Keratinocyte (primary cell): ENCODE measurements around the gene TECPR1. TPM values are rescaled to one million over a fixed set of nuclear protein-coding genes. Genes with fewer than 3 reads are reported as not detected.

Experiments used
- DNase-seq: peaks from one replicate; pipeline ENCODE4 v3.0.0-alpha.2; 2011; ENCODE audit warnings: low read depth, missing footprints, low spot score
- FAIRE-seq: peaks from 2 replicates; lab custom pipeline; 2011; peaks lifted over from hg19 to GRCh38; lab: Jason Lieb, UNC
- H2AFZ ChIP-seq: 2 replicates; pipeline ENCODE4 v1.6.0; 2012; ENCODE audit warnings: low read length, control low read depth, inconsistent platforms; ENCODE audit not compliant: control insufficient read depth
- H3K27ac ChIP-seq: 2 replicates; pipeline ENCODE4 v1.5.1; 2011; ENCODE audit warnings: low read length; ENCODE audit not compliant: control insufficient read depth, insufficient read depth
- H3K27me3 ChIP-seq: 3 replicates; pipeline ENCODE4 v1.6.0; 2011; ENCODE audit warnings: low read length; ENCODE audit not compliant: control insufficient read depth, insufficient read depth; ENCODE audit errors: extremely low read depth
- H3K36me3 ChIP-seq, 2 experiments: 2 replicates in 1 of 2; 3 replicates in 1 of 2; pipeline ENCODE4 v1.5.1; 2011; ENCODE audit warnings: low read length in 2 of 2, mild to moderate bottlenecking in 1 of 2; ENCODE audit not compliant: control insufficient read depth in 2 of 2, insufficient read depth in 2 of 2; ENCODE audit errors: extremely low read depth in 1 of 2
- H3K4me1 ChIP-seq: 3 replicates; pipeline ENCODE4 v1.5.1; 2011; ENCODE audit warnings: low read length; ENCODE audit not compliant: control insufficient read depth, insufficient read depth; ENCODE audit errors: extremely low read depth
- H3K4me2 ChIP-seq: 3 replicates; pipeline ENCODE4 v1.6.0; 2011; ENCODE audit warnings: low read depth, low read length; ENCODE audit not compliant: control insufficient read depth, insufficient read depth; ENCODE audit errors: extremely low read depth
- H3K4me3 ChIP-seq, 3 experiments: fragments of 200-600 bp in 1 of 3; sonication (generic) in 1 of 3; 2 replicates in 2 of 3; 3 replicates in 1 of 3; pipeline ENCODE4 v1.5.1; 2011 to 2016; ENCODE audit warnings: low read length in 3 of 3, mild to moderate bottlenecking in 3 of 3, control low read depth in 2 of 3, inconsistent platforms in 1 of 3, low read depth in 1 of 3, mixed read lengths in 1 of 3, mixed run types in 1 of 3, moderate library complexity in 1 of 3; ENCODE audit not compliant: control insufficient read depth in 2 of 3, insufficient read depth in 2 of 3; ENCODE audit errors: extremely low read depth in 1 of 3
- H3K79me2 ChIP-seq: 2 replicates; pipeline ENCODE4 v1.6.0; 2012; ENCODE audit warnings: low read length; ENCODE audit not compliant: control insufficient read depth, insufficient read depth
- H3K9ac ChIP-seq: 3 replicates; pipeline ENCODE4 v1.6.0; 2011; ENCODE audit warnings: low read length; ENCODE audit not compliant: control insufficient read depth, insufficient read depth; ENCODE audit errors: extremely low read depth
- H3K9me1 ChIP-seq: 3 replicates; pipeline ENCODE4 v1.6.0; 2011; ENCODE audit warnings: low read length; ENCODE audit not compliant: control insufficient read depth, insufficient read depth; ENCODE audit errors: extremely low read depth
- H3K9me3 ChIP-seq: 2 replicates; pipeline ENCODE4 v1.5.1; 2012; ENCODE audit warnings: low read depth, low read length; ENCODE audit not compliant: control insufficient read depth
- H4K20me1 ChIP-seq: 3 replicates; pipeline ENCODE4 v1.6.0; 2011; ENCODE audit warnings: low read length; ENCODE audit not compliant: control insufficient read depth, insufficient read depth; ENCODE audit errors: extremely low read depth
- EZH2 ChIP-seq: IDR thresholded peaks from one replicate; pipeline ENCODE4 v1.6.1; 2012; ENCODE audit warnings: inconsistent platforms, mild to moderate bottlenecking, low read length, moderate library complexity
- dilution Hi-C: fragments of 300-500 bp; cut with MboI; formaldehyde crosslinking; loops from one replicate; pipeline ENCODE4 v1.7.0; 2020; ENCODE audit warnings: low sequenced_read_pairs; ENCODE audit not compliant: extremely low pct_ligation_motif_present
- polyA plus RNA-seq, 5 experiments: library from polyadenylated mRNA; depleted of rRNA in 3 of 5; stranded (reverse) in 3 of 5; stranded (forward) in 1 of 5; unstranded in 1 of 5; fragments of >200 nt; gene quantifications; 1 replicate in 1 of 5; 2 replicates in 3 of 5; 3 replicates in 1 of 5; pipeline versions ENCODE4 v1.2.1 to v1.2.3, GENCODE V29; 2011 to 2012; ENCODE audit warnings: missing spikeins in 2 of 5, low read depth in 1 of 5, low replicate concordance in 1 of 5
- TF ChIP-seq, protein P1 (sequence below), 3 experiments: IDR thresholded peaks in 1 of 3; conservative IDR thresholded peaks in 1 of 3; optimal IDR thresholded peaks in 1 of 3; 2 replicates in 2 of 3; 3 replicates in 1 of 3; pipeline versions ENCODE3 to v1.5.1; 2011; ENCODE audit warnings: low read length in 3 of 3, mild to moderate bottlenecking in 3 of 3, moderate library complexity in 2 of 3, control low read depth in 1 of 3, inconsistent platforms in 1 of 3; ENCODE audit not compliant: insufficient read depth in 2 of 3; ENCODE audit errors: extremely low read depth in 1 of 3

TECPR1 gene
- polyA plus RNA-seq, 1 donor (not counting 4 experiments of a cell fraction or from before 2014, with no cell fraction given), result 2.4 TPM

DNA sequence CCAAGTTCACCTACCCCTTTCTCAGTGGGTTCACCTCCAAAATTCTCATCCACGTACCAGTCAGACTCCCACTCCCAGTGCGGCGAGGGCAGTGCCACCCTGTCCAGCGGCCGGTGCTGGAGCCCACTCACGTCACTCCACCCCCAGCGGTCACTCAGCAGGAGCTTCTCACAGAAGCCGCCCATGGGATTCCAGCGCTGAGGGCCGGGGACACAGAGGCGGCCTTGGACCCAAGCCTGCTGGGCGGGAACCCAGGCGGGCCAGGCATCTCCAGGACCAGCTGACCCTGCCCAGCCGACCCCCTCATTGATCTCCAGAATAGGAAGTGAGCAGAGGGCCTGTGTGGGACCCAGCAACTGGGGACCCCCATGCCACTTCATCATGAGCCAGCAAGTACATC is 7.2 kb downstream of the TECPR1 start:
- H3K27me3 ChIP-seq, result no peaks in the 10 kb centered on the region
- no peaks in the 10 kb centered on the region for H3K9me3 ChIP-seq
- H3K79me2 ChIP-seq, result no peaks in the 10 kb centered on the region
- H3K4me3 ChIP-seq, result no peak overlapping the region
- peaks cover 2% of the 10 kb centered on the region for H3K4me1 ChIP-seq
- no peak overlapping the region for H3K9ac ChIP-seq
- no peaks in the 10 kb centered on the region for H4K20me1 ChIP-seq
- dilution Hi-C loops, result no loop called here
- H3K4me2 ChIP-seq, result no peak overlapping the region
- FAIRE-seq (no peak), DNase-seq (no peak)
- peaks cover 7 to 8% of the 10 kb centered on the region in 2 experiments for H3K36me3 ChIP-seq
- H3K9me1 ChIP-seq, result no peaks in the 10 kb centered on the region
- H3K27ac ChIP-seq, result no peak overlapping the region
- TF ChIP-seq, protein P1, sequence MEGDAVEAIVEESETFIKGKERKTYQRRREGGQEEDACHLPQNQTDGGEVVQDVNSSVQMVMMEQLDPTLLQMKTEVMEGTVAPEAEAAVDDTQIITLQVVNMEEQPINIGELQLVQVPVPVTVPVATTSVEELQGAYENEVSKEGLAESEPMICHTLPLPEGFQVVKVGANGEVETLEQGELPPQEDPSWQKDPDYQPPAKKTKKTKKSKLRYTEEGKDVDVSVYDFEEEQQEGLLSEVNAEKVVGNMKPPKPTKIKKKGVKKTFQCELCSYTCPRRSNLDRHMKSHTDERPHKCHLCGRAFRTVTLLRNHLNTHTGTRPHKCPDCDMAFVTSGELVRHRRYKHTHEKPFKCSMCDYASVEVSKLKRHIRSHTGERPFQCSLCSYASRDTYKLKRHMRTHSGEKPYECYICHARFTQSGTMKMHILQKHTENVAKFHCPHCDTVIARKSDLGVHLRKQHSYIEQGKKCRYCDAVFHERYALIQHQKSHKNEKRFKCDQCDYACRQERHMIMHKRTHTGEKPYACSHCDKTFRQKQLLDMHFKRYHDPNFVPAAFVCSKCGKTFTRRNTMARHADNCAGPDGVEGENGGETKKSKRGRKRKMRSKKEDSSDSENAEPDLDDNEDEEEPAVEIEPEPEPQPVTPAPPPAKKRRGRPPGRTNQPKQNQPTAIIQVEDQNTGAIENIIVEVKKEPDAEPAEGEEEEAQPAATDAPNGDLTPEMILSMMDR (optimal IDR thresholded peaks at IDR 0.05 in 1 of 3, IDR thresholded peaks at IDR 0.05 in 1 of 3, conservative IDR thresholded peaks at IDR 0.05 in 1 of 3; ENCODE audit: extremely low read depth in 1 of 3, insufficient read depth in 2 of 3, low read length in 3 of 3), result no peak
- no peak for TF ChIP-seq EZH2
- no peak overlapping the region for H2AFZ ChIP-seq

DNA sequence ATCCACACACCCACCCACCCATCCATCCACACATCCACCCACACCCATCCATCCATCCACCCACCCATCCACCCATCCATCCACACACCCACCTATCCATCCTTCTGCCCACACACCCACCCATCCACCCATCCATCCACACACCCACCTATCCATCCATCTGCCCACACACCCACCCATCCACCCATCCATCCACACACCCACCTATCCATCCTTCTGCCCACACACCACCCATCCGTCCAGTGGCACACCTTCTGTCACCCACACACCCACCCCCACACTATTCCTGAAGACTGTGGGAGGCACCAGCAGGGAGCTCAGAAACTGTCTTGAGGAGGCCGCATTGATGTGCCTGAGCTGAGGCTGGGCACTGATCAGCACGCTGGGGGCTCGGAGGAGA is 9.1 kb downstream of the TECPR1 start:
- Histone ChIP-seq H3K27ac (no peak overlapping the region), H3K79me2 (no peaks in the 10 kb centered on the region), H2AFZ (no peak overlapping the region), H3K4me2 (no peak overlapping the region), H3K36me3 (peaks cover 7% of the 10 kb centered on the region in 2 experiments), H3K9ac (no peak overlapping the region), H3K4me3 (no peak overlapping the region), H3K4me1 (no peaks in the 10 kb centered on the region), H3K9me3 (no peaks in the 10 kb centered on the region), H3K9me1 (no peaks in the 10 kb centered on the region), H4K20me1 (no peaks in the 10 kb centered on the region), H3K27me3 (no peaks in the 10 kb centered on the region)
- dilution Hi-C loops, result no loop called here
- DNase-seq, result no peak
- no peak for FAIRE-seq
- no peak for TF ChIP-seq EZH2
- TF ChIP-seq, protein P1 (optimal IDR thresholded peaks at IDR 0.05 in 1 of 3, IDR thresholded peaks at IDR 0.05 in 1 of 3, conservative IDR thresholded peaks at IDR 0.05 in 1 of 3; ENCODE audit: extremely low read depth in 1 of 3, insufficient read depth in 2 of 3, low read length in 3 of 3), result no peak
